NK-92 (cell line): ENCODE measurements around the gene ERF.
A peak's percentile ranks its signal among the peaks of the same experiment; 100 is the strongest.

Source experiments
- DNase-seq: peaks from one replicate; lab custom pipeline; 2025; ENCODE audit not compliant: unreplicated experiment; lab: John Stamatoyannopoulos, UW

ERF gene

GRCh38 chr19:42242512-42243409 lies 12.2 kb downstream of the ERF start, which contains the start of gene GSK3A:
Gene GSK3A, minus strand, starts transcription at chr19:42242602. Its CDS starts 137 bp downstream, at chr19:42242465.
- peak; percentile 91 for DNase-seq

- no peak for DNase-seq
Measured at GRCh38 chr19:42242069-42242511, 12.8 kb downstream of the ERF start.

- DNase-seq, result no peak
Measured at GRCh38 chr19:42241279-42241678, 13.6 kb downstream of the ERF start.

- DNase-seq, result no peak
Measured at GRCh38 chr19:42239544-42240220, 15.2 kb downstream of the ERF start.

- DNase-seq, result no peak
Measured at GRCh38 chr19:42235181-42235580, 19.7 kb downstream of the ERF start.

GRCh38 chr19:42234364-42234763 lies 20.6 kb downstream of the ERF start:
- DNase-seq, result no peak

GRCh38 chr19:42233678-42234292 lies 21.1 kb downstream of the ERF start:
- no peak for DNase-seq

- DNase-seq, result no peak
Measured at GRCh38 chr19:42233106-42233505, 21.8 kb downstream of the ERF start.

- no peak for DNase-seq
Measured at GRCh38 chr19:42232435-42232834, 22.5 kb downstream of the ERF start.

- DNase-seq, result no peak
Measured at GRCh38 chr19:42230571-42230970, 24.4 kb downstream of the ERF start.

GRCh38 chr19:42229855-42230351 lies 25.0 kb downstream of the ERF start:
- no peak for DNase-seq

- DNase-seq, result no peak
Measured at GRCh38 chr19:42229301-42229854, 25.6 kb downstream of the ERF start.

GRCh38 chr19:42228641-42229040 lies 26.3 kb downstream of the ERF start:
- no peak for DNase-seq

- no peak for DNase-seq
Measured at GRCh38 chr19:42226886-42227285, 28.0 kb downstream of the ERF start.

GRCh38 chr19:42225718-42226292 lies 29.1 kb downstream of the ERF start:
- DNase-seq, result no peak

GRCh38 chr19:42224940-42225717 lies 29.8 kb downstream of the ERF start:
- no peak for DNase-seq

GRCh38 chr19:42220751-42221097 lies 34.2 kb downstream of the ERF start:
- no peak for DNase-seq

GRCh38 chr19:42219812-42220750 lies 34.8 kb downstream of the ERF start, which contains the start of gene ZNF526:
Gene ZNF526, plus strand, starts transcription at chr19:42220312. Its CDS starts 4,092 bp downstream, at chr19:42224404.
- peak; percentile 86 for DNase-seq
